Fibroblast of the conjunctiva (primary cell): ENCODE results near the gene DGAT2.
"Not testable (repeated sequence)": the region's sequence is repeated elsewhere in the genome, so short reads cannot be mapped to it uniquely, and the experiment has no call there.

ENCODE experiments used
- DNase-seq: peaks from one replicate; pipeline ENCODE4 v3.0.0-alpha.2; 2010; ENCODE audit warnings: low read depth

The DGAT2 gene

GRCh38 chr11:75754933-75755332, 13.6 kb upstream of the DGAT2 start:
- DNase-seq = not testable (repeated sequence)

GRCh38 chr11:75757651-75758050, 10.9 kb upstream of the DGAT2 start:
- no peak for DNase-seq

DNA sequence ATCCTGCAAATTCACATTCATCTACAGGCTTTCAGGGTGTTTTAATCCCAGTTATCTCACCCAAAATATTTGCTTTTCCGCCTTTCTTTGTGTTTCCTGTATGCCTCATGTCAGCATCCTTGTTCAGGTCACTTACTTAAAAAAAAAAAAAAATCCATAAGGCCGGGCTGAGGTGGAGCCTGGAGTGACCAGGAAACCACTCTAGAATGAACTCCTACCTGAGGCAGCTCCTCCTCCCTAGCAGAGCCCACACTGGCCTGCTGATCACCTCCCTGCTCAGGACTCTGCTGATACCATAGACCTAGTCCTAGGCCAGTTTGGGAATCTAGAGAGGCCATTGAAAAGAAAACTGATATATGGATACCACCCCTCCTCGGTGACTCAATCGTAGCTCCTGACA, 8.7 kb upstream of the DGAT2 start:
- no peak for DNase-seq

- no peak for DNase-seq
Measured at GRCh38 chr11:75760243-75760642, 8.3 kb upstream of the DGAT2 start.

DNA sequence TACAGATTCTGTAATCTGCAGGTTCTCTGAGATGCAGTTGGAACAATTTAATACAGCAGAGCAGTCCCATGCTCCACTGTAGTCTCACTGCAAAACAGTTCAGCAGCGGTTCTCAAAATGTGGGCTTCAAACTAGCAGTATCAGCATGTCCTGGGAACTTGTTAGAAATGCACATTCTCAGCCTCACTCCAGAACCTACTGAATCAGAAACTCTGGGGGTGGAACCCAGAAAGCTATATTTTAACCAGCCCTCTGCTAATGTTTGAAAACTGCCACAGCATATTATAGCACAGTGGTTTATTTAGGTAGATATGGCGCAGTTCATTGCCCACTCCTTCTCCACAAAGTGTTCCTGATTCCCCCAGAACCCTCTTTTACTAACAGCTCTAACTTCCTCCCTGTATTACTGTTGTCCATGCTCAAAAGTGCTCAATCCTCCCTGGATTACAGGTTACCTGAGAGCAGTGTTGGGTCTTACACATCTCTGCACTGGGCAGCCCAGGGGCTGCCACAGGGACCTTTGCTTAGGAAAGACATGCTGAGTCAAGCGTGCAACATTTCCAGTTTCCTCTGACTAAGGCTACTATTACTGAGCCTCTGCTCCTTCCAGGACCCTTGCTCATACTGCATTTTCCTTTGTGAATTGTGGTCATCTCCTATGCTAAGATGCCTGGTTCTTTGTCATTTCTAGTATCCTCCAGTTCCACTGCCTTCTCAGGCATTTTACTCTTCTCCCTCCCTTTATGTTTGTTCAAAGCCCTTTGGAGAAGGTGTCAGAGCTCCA, 7.7 kb upstream of the DGAT2 start:
- DNase-seq = peak; percentile 31

DNA sequence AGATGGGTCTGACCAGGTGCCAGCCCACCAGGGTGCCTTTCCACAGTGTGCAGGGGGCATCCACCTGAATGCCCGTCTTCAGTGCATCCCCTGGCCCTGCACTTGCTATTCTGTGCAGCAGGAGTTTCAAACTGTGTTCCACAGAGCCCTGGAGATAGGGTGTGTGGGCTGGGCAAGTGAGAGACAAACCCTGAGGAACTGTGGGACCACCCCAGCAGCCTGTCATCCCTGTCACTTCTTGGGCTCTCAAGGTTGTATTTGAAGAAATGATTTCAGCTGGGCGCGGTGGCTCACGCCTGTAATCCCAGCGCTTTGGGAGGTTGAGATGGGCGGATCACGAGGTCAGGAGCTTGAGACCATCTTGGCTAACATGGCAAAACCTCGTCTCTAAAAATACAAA, 6.4 kb upstream of the DGAT2 start:
- DNase-seq = no peak

DNA sequence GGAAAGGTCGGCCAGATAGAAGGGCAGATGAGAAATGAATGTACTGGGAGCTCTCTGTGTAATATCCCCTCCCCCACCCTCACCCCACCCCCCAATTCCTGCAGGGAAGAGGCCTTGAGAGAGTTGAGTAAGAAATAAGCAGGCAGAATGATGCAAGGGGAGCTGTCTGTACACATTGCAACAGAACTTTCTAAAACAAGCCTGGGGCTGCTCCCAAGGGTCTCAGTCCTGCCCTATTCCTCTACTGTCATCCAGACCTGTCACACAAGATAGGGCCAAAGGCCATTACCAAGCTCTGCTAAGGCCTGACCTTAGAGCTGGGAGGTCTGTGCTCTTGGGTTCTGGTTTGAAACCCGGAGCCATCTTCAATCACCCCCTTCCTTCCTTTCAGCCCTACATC, 5.7 kb upstream of the DGAT2 start:
- peak; percentile 67 for DNase-seq

DNA sequence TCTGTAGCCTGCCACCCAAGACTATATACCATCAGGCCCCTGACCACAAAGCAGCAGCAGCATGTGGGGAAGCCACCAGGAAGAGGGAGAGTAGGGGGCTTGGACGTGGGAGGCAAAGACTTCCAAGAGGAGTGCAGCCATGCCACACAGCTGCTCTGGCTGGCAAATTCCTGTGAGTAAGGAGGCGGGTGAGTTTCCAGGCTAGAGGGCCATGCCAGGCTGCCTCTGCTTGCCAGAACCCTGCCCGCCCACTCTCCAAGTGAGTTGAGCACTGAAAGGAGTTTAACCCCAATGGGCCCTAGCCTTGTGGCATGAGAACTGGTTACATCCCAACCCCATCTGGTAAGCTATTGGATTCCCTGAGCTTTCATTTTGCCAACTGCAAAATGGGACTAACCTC, 4.7 kb upstream of the DGAT2 start:
- no peak for DNase-seq

- DNase-seq = no peak
Measured at GRCh38 chr11:75765116-75765515, 3.5 kb upstream of the DGAT2 start.

GRCh38 chr11:75766443-75767227, 1.9 kb upstream of the DGAT2 start:
- DNase-seq = no peak

GRCh38 chr11:75767228-75767572, 1.4 kb upstream of the DGAT2 start:
- no peak for DNase-seq

GRCh38 chr11:75767793-75768111, 826 bp upstream of the DGAT2 start:
- no peak for DNase-seq

- no peak for DNase-seq
Measured at GRCh38 chr11:75768909-75769771, 562 bp downstream of the DGAT2 start.

DNA sequence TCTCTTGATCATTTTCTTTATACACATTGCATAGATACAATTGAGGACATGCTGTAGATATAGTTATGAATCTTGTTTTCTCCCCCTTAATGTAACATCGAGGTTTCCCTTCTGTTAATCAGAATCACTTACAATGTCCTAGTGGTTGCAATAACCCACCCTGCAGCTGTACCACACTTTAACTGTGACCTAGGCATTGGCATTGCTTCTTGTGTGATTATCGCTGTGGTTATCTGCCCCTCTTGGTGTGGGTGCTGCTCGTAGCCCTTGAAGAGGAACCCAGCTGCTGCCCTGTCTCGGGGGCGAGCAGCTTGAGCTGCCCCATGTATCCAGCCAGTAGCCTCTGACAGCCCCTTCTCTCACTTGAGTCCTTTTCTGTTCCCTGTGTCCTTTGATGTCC, 1.5 kb downstream of the DGAT2 start:
- no peak for DNase-seq

DNA sequence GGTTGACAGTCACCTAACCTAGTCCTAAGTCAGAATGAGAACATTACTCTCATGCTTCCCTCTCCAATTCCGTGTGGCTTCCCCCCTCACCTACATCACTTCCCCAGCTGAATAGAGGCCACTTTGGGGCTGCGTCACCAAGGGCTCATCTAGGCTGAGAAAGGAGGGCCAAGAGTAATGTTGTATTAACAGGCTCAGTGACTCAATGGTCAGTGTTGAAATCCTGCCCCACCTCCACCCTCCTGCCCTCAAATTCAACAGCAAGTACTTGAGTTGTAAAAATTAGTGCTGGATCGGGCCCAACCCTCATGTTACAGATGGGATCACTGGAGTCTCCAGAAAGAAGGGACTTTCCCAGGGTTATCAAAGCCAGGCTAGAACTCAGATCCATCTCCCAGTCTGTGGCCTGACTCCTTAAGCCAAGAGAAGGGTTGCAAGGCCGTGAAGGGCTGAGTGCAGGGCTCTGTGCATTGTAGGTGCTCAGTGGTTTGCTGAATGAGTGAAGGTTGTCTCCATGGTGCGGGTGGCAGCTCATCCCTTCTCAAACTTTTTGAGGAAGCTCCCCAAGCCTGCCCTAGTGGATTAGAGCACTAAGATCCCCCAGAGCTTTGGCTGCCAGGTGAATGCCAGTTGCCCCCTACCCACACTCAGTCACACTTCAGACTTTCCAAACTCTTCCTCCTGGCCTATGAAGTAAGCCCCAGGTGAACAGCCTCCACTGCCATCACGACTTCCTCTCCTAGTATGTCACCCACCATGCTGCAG, 3.2 kb downstream of the DGAT2 start:
- DNase-seq = peak; percentile 29

- DNase-seq = no peak
Measured at GRCh38 chr11:75773595-75774353, 5.2 kb downstream of the DGAT2 start.

DNA sequence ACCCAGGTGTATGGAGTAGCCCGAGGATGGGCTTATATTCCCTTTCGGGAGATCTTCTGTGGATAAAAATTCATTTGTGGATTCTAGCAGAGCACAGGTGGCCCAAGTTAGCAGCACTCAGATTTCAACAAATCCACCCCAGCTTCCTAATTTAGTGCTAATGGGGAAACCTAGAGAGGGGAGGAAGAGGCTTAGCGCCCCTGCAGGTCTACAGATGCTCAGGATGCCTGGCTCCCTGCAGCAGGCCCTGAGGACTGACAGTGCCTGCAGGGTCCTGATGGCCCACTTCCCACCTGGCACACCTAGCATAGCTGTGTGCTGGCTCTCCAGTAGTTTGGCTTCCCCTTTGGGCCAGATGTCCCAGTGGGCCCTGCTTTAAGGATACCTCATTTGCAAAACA, 6.5 kb downstream of the DGAT2 start:
- no peak for DNase-seq

GRCh38 chr11:75776546-75776945, 8.0 kb downstream of the DGAT2 start:
- no peak for DNase-seq

DNA sequence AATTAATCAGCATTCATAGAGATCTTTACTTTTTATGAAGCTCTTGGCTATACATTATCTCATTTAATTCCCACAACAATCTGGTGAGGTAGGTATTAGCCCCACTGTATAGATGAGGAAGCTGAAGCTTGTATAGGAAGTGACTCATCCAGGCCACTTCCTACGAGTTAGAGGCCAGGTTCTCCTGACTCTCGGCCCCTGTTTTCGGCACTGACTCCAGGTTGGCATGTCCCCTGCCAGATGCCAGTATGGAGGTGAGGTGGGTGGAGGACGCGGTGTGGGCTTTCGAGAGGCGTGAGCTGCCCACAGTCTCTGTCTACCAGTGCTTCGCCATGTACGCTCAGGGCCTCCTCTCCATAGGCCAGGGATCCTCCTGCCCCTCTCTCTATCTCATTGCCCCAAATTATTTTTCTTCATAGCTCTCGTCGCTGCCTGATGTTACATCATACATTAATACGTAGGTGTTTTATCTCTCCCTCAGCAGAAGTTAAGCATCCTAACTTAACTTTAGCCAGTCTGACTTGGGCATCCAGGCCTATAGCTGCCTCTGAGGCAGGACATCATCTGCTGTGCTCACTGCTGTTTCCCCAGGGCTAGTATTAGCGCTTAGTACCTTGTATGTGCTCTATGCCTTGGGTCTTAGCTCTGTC, 9.0 kb downstream of the DGAT2 start:
- DNase-seq = no peak

GRCh38 chr11:75778962-75779361, 10.4 kb downstream of the DGAT2 start:
- no peak for DNase-seq

DNA sequence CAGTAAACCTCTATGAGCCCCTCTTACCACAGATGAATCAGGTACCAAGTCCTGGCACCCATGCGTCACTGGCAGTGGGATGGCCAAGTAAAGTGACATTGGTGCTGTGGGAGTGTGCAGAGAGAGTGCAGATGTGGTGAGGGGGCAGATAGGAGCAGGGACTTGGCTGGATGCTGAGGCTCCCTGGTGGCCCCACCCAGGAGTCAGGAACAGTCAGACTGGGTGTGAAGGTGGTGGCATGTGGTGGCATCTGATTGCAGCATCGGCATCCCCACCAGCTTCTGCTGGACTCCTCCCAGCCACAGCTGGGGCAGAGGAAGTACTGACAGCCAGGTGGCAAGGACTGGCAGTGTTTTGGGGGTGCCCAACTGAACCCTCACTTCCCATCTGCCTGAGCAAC, 11.4 kb downstream of the DGAT2 start:
- DNase-seq = no peak
